Thoracic aorta (tissue), 2 donors: ENCODE results near the gene COPZ1. TPM values are rescaled to one million over a fixed set of nuclear protein-coding genes. Genes with fewer than 3 reads are reported as not detected.

Experiments
- ATAC-seq: fragments of 150-250 bp; one replicate; pipeline ENCODE4 v1.8.0; 2017; ENCODE audit warnings: low read depth; ENCODE audit not compliant: insufficient number of reproducible peaks, low FRiP score
- DNase-seq: peaks from one replicate; pipeline ENCODE4 v3.0.0-alpha.2; 2020; ENCODE audit warnings: low spot score
- H3K27ac ChIP-seq, 2 donors: fragments of 200-600 bp; sonication (generic); 1 replicate in 1 of 2; 2 replicates in 1 of 2; pipeline ENCODE4 v1.5.1; 2016; ENCODE audit warnings: mild to moderate bottlenecking in 2 of 2, moderate library complexity in 2 of 2
- H3K27me3 ChIP-seq: fragments of 200-600 bp; sonication (generic); replicated peaks from 2 replicates; pipeline ENCODE4 v1.6.0; 2016; ENCODE audit warnings: mild to moderate bottlenecking; ENCODE audit not compliant: insufficient read depth
- H3K36me3 ChIP-seq: fragments of 200-600 bp; sonication (generic); one replicate; pipeline ENCODE4 v1.5.1; 2016
- H3K4me1 ChIP-seq, 2 donors: fragments of 200-600 bp; sonication (generic); 1 replicate in 1 of 2; 2 replicates in 1 of 2; pipeline versions ENCODE4 v1.5.1 to v1.6.0; 2016; ENCODE audit warnings: low read depth in 2 of 2, mild to moderate bottlenecking in 1 of 2; ENCODE audit not compliant: control insufficient read depth in 1 of 2
- H3K4me3 ChIP-seq: fragments of 200-600 bp; sonication (generic); 2 replicates; pipeline ENCODE4 v1.5.1; 2016; ENCODE audit warnings: mild to moderate bottlenecking
- H3K9me3 ChIP-seq: fragments of 200-600 bp; sonication (generic); 2 replicates; pipeline ENCODE4 v1.5.1; 2016
- total RNA-seq, 2 donors: library from RNA; depleted of rRNA; stranded (reverse); fragments of >200 nt; gene quantifications; one replicate each; pipeline versions ENCODE4 v1.1.0 to v1.2.3, GENCODE V29; 2016
- TF ChIP-seq, protein P1 (sequence below): fragments of 200-600 bp; sonication (generic); IDR thresholded peaks from one replicate; pipeline ENCODE4 v1.5.1; 2019; ENCODE audit warnings: antibody characterized with exemption

Gene COPZ1
- total RNA-seq, 2 donors from 2014 or later = 38.7 to 59.4 TPM

DNA sequence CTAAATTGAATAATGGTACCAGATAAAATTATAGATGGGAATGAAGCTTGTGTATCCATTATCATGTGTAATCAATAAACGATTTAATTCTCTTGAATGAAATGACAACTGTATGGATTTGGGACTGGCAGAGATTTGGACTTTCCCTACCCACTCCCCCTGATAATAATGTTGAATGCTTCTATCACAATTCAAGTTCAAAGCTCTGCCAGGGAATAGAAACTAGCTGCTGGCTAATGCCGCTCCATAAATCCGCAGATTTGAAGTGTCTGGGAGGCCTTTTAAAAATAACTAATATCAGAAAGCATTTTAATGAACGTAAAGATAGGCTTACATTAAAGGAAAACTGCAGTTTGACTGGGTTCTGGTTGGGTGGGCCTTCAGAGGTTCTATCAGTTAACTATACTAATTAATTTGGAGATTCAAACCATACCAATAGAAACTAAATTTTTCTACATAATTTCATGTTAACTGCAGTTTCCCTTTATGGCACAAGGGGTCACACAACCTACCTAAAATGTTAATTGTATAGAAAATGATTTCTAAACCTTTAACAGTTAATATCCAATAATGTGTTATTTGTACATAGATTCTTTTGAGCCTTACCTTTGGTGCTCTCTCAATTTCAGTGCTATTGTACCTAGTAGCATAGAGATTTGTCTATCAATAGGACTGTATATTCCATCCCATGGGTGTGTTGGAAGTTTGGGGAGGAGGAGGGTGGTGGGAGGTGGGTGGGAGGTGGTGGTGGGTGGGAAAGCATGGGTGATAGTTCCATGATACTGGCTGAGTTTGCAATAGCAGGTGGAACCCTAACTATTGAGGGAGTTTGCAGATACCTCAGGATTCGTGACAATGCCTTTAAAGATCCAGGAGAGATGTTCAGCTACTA is 39.5 kb upstream of the COPZ1 start:
- peaks cover 50% of the 10 kb centered on the region for H3K36me3 ChIP-seq
- peaks cover 29 to 51% of the 10 kb centered on the region in 2 donors for H3K4me1 ChIP-seq
- H3K9me3 ChIP-seq = no peaks in the 10 kb centered on the region
- H3K4me3 ChIP-seq = no peak overlapping the region
- H3K27me3 ChIP-seq = no peaks in the 10 kb centered on the region
- ATAC-seq (no peak), DNase-seq (no peak)
- TF ChIP-seq, protein P1, sequence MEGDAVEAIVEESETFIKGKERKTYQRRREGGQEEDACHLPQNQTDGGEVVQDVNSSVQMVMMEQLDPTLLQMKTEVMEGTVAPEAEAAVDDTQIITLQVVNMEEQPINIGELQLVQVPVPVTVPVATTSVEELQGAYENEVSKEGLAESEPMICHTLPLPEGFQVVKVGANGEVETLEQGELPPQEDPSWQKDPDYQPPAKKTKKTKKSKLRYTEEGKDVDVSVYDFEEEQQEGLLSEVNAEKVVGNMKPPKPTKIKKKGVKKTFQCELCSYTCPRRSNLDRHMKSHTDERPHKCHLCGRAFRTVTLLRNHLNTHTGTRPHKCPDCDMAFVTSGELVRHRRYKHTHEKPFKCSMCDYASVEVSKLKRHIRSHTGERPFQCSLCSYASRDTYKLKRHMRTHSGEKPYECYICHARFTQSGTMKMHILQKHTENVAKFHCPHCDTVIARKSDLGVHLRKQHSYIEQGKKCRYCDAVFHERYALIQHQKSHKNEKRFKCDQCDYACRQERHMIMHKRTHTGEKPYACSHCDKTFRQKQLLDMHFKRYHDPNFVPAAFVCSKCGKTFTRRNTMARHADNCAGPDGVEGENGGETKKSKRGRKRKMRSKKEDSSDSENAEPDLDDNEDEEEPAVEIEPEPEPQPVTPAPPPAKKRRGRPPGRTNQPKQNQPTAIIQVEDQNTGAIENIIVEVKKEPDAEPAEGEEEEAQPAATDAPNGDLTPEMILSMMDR = no peak
- H3K27ac ChIP-seq = no peak overlapping the region

DNA sequence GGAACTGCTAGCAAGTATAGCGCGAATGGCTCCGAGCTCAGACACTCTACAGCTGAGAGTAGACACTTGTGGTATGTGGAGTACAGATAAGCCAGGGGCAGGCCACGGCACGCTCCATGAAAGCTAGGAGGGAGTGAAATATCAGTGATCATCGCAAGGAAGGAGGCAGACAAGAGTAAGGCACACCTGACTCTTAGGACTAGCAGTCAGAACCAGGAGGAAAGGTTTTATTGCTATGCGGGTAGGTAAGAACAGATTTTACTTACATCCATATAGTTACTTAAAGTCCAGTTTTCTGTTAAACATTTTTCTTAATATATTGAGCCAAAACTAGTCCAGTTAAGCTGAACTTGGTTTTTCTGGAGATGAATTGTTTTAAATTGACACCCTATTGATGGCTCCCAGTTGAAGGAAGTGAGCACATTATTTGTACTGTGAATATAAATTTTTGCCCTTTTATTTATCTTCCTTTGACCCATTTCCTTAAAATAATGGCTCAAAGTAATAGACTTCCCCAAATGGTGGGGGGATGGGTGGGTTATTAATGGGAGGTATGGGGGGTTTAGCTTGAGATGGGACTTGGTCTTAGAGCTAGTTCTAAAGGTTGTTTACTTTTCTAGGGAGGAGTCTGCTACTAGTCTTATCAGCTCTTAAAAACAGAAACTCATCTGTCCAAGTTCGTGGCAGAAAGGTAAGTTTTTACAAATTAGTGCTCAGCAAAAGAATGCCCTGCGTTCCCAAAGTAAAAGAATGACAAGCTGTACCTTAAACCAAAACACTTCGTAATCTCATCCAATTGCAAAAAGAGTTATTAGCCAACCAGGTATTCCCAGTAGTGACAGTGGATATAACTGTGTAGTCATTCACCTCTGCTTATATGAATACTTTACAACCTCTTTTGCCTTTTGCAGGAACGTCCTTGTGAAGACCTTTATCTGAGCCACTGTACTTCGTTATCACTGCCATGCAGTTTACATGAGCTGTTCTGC is 38.6 kb upstream of the COPZ1 start:
- no peaks in the 10 kb centered on the region for H3K27me3 ChIP-seq
- peaks cover 50% of the 10 kb centered on the region for H3K36me3 ChIP-seq
- no peak overlapping the region for H3K27ac ChIP-seq
- H3K4me3 ChIP-seq = no peak overlapping the region
- TF ChIP-seq, protein P1 = no peak
- ATAC-seq = no peak
- no peaks in the 10 kb centered on the region for H3K9me3 ChIP-seq
- DNase-seq = no peak
- peaks cover 29 to 48% of the 10 kb centered on the region in 2 donors for H3K4me1 ChIP-seq

DNA sequence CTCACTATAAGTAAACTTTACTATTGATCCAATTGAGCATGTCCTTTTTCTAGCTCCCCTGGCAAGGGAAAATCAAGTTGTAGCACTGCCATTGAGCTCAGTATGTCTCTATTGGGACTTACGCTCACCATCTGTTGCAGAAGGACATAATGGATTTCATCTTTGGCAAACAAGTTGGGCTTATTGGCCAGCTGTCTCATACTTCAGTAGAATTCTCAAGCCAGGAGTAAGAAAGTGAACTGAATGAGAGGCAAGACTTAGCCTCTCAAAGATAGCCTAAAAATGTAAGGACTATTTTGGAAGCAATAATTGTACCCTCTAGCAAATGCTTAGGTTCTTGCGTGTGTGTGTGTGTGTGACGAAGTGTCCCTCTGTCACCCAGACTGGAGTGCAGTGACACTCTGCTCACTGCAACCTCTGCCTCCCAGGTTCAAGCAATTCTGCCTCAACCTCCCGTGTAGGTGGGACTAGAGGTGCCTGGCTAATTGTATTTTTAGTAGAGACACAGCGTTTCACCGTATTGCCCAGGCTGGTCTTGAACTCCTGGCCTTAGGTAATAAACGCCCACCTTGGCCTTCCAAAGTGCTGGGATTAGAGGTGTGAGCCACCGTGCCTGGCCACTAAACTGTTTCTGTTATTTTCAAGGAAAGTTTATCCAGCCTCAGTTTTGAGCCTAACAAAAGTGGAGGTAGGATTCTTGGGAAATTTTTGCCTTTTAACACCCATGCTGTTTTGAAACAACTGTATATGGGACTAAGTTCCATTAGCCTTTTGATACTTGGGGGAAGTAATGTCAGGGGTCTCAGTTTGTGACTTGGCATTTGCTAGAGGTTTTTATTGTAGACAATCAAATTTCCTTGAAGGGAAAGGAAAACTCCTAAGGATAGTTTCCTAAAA is 37.4 kb upstream of the COPZ1 start:
- Histone ChIP-seq H3K4me3 (no peak overlapping the region), H3K27ac (no peak overlapping the region)
- DNase-seq = no peak

DNA sequence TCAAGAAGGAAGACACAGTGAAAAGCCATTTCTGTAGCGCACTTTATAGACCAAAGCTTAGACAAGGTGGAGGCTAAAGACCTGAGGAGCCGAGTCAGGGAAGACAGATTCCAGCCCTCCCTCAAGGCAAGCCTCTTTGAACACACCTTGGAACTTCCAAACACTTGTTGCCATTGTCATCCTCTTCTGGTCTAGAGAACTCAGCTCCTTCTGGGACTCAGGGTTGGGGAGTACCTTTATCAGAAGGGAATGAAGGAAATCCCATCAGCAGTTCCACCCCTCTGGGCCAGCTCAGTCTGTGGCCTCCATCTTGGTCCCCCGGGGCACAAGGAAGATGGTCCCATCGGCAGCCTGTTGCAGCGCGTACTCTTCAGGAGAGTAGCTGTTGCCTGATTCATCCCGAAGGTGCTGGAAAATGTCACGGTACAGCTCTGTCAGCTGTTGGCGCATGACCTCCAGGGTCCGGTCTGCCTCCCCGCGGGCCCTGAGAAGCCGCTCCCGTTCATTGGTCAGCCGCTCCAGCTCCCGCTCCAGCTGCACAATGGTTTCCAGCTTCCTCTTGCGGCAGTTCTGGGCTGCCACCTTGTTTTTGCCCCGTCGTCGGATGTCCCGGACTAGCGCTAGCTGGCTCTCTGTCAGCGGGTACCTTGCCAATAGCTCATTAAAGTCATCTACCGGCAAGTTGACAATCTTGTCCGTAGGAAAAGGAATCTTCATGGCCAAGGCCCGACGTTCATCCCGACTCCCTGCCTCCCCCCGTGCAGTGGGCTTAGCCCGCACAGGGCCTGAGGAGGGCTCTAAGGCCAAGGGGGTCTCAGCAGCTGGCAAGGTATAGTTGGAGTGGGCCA is 32.6 kb upstream of the COPZ1 start:
- TF ChIP-seq, protein P1 = no peak
- no peaks in the 10 kb centered on the region for H3K27me3 ChIP-seq
- H3K27ac ChIP-seq = no peak overlapping the region
- H3K36me3 ChIP-seq = peaks cover 6% of the 10 kb centered on the region
- no peak overlapping the region for H3K4me3 ChIP-seq
- DNase-seq = no peak
- H3K4me1 ChIP-seq = no peaks in the 10 kb centered on the region
- no peak for ATAC-seq
- H3K9me3 ChIP-seq = no peaks in the 10 kb centered on the region

More for the DNA sequence above, 37.4 kb upstream of the COPZ1 start:
- Histone ChIP-seq H3K36me3 (peaks cover 46% of the 10 kb centered on the region), H3K27me3 (no peaks in the 10 kb centered on the region), H3K4me1 (peaks cover 19 to 37% of the 10 kb centered on the region in 2 donors), H3K9me3 (no peaks in the 10 kb centered on the region)
- ATAC-seq = no peak
- TF ChIP-seq, protein P1 = no peak
